SK-N-SH (cell line): ENCODE data around the gene SAMD1. TPM values are rescaled to one million over a fixed set of nuclear protein-coding genes. Genes with fewer than 3 reads are reported as not detected.

Experiments used
- CTCF ChIA-PET: fragments of 300-600, 350-600 bp; formaldehyde crosslinking; extraction: SDS; loops from one replicate; lab custom pipeline; 2021; lab: Yijun Ruan, JAX
- POLR2A ChIA-PET: fragments of 350-600 bp; sonication (Branson Sonifier 250); formaldehyde crosslinking; extraction: SDS; loops from one replicate; lab custom pipeline; 2020; ENCODE audit warnings: antibody characterized with exemption, inconsistent platforms; lab: Yijun Ruan, JAX
- DNase-seq: peaks from one replicate; pipeline ENCODE4 v3.0.0; 2012
- H2AFZ ChIP-seq: fragments of 200-600 bp; sonication (generic); 2 replicates; pipeline ENCODE4 v1.8.1; 2016; ENCODE audit warnings: antibody characterized with exemption, mild to moderate bottlenecking, low read depth
- H3F3A ChIP-seq: fragments of 200-600 bp; sonication (generic); replicated peaks from 2 replicates; pipeline ENCODE3; 2016; ENCODE audit warnings: antibody characterized with exemption, mild to moderate bottlenecking; ENCODE audit not compliant: insufficient read depth
- H3K27ac ChIP-seq, 2 experiments: fragments of 200-500 bp in 1 of 2; fragments of 200-600 bp in 1 of 2; sonication (Bioruptor generic) in 1 of 2; sonication (generic), shearing (Covaris generic) in 1 of 2; 2 replicates each; pipeline versions ENCODE4 v1.5.1 to v1.6.1; 2014 to 2016; ENCODE audit warnings: low read depth in 2 of 2, inconsistent platforms in 1 of 2, low read length in 1 of 2, mild to moderate bottlenecking in 1 of 2, mixed read lengths in 1 of 2
- H3K27me3 ChIP-seq: fragments of 200-600 bp; sonication (generic), shearing (Covaris generic); 2 replicates; pipeline ENCODE4 v1.6.1; 2016; ENCODE audit warnings: mixed run types; ENCODE audit not compliant: insufficient read depth
- H3K36me3 ChIP-seq, 2 experiments: fragments of 200-500 bp in 1 of 2; fragments of 200-600 bp in 1 of 2; sonication (Bioruptor generic) in 1 of 2; sonication (generic) in 1 of 2; replicated peaks in 1 of 2; 2 replicates each; pipeline versions ENCODE3 to v1.5.1; 2014 to 2016; ENCODE audit warnings: low read length in 1 of 2, mild to moderate bottlenecking in 1 of 2; ENCODE audit not compliant: insufficient read depth in 2 of 2, control insufficient read depth in 1 of 2
- H3K4me1 ChIP-seq, 2 experiments: fragments of 200-500 bp in 1 of 2; fragments of 200-600 bp in 1 of 2; sonication (Bioruptor generic) in 1 of 2; sonication (generic), shearing (Covaris generic) in 1 of 2; 2 replicates each; pipeline versions ENCODE4 v1.5.1 to v1.6.1; 2014 to 2016; ENCODE audit warnings: low read depth in 1 of 2, low read length in 1 of 2, mixed run types in 1 of 2; ENCODE audit not compliant: insufficient read depth in 2 of 2, control insufficient read depth in 1 of 2
- H3K4me2 ChIP-seq: fragments of 200-600 bp; sonication (generic), shearing (Covaris generic); 2 replicates; pipeline ENCODE4 v1.6.1; 2017; ENCODE audit warnings: mixed run types
- H3K4me3 ChIP-seq, 2 experiments: fragments of 200-500 bp in 1 of 2; fragments of 200-600 bp in 1 of 2; sonication (Bioruptor generic) in 1 of 2; sonication (generic), shearing (Covaris generic) in 1 of 2; 2 replicates each; pipeline versions ENCODE4 v1.5.1 to v1.8.1; 2014 to 2016; ENCODE audit warnings: low read depth in 2 of 2, inconsistent platforms in 1 of 2, low read length in 1 of 2, mild to moderate bottlenecking in 1 of 2, mixed read lengths in 1 of 2, moderate library complexity in 1 of 2
- H3K79me2 ChIP-seq: fragments of 200-600 bp; sonication (generic); 2 replicates; pipeline ENCODE4 v1.8.1; 2017; ENCODE audit warnings: mild to moderate bottlenecking; ENCODE audit not compliant: insufficient read depth
- H3K9ac ChIP-seq: fragments of 200-600 bp; sonication (generic); 2 replicates; pipeline ENCODE4 v1.6.1; 2017; ENCODE audit warnings: mixed run types
- H3K9me2 ChIP-seq: fragments of 200-600 bp; sonication (generic); 2 replicates; pipeline ENCODE4 v1.6.1; 2017; ENCODE audit warnings: mixed run types
- H3K9me3 ChIP-seq: fragments of 200-600 bp; sonication (generic); 2 replicates; pipeline ENCODE4 v1.6.1; 2017; ENCODE audit warnings: mixed run types, mild to moderate bottlenecking, moderate library complexity
- H4K20me1 ChIP-seq: fragments of 200-600 bp; sonication (generic); 2 replicates; pipeline ENCODE4 v1.6.1; 2017; ENCODE audit warnings: mild to moderate bottlenecking, mixed run types; ENCODE audit not compliant: insufficient read depth
- CHD2 ChIP-seq: fragments of 150-350 bp; IDR thresholded peaks from 2 replicates; pipeline ENCODE4 v1.6.1; 2018; ENCODE audit warnings: low read length; ENCODE audit not compliant: partially characterized antibody
- CTCF ChIP-seq: fragments of 200-600 bp; sonication (generic); IDR thresholded peaks from 2 replicates; pipeline ENCODE4 v1.6.1; 2017; ENCODE audit warnings: antibody characterized with exemption, mild to moderate bottlenecking, moderate library complexity
- JUND ChIP-seq: IDR thresholded peaks from 2 replicates; pipeline ENCODE4 v1.4.0; 2012
- MXI1 ChIP-seq: IDR thresholded peaks from 2 replicates; pipeline ENCODE4 v1.6.1; 2012; ENCODE audit warnings: mild to moderate bottlenecking, low read depth, low read length, improper control_type of control experiment
- PBX3 ChIP-seq: IDR thresholded peaks from 2 replicates; pipeline ENCODE4; 2012
- TAF1 ChIP-seq: IDR thresholded peaks from 2 replicates; pipeline ENCODE4 v1.6.1; 2012; ENCODE audit warnings: low read depth, mild to moderate bottlenecking, low read length, moderate library complexity, borderline replicate concordance
- YY1 ChIP-seq: IDR thresholded peaks from 2 replicates; pipeline ENCODE4 v1.4.0; 2012; ENCODE audit warnings: low read depth, mild to moderate bottlenecking
- WGBS: methylation state at CpG from one replicate; pipeline ENCODE4 v1.1.6; 2017; ENCODE audit warnings: low lambda C conversion rate; 5-methylcytosine and 5-hydroxymethylcytosine counted together
- polyA plus RNA-seq, 3 experiments: library from polyadenylated mRNA; depleted of rRNA; stranded (reverse); fragments of >200 nt; gene quantifications; 2 replicates each; pipeline ENCODE4 v1.2.3, GENCODE V29; 2012
- TF ChIP-seq, protein P1 (sequence below): fragments of 150-350 bp; IDR thresholded peaks from 2 replicates; pipeline ENCODE4 v1.6.1; 2016; ENCODE audit warnings: mild to moderate bottlenecking, low read depth, low read length

SAMD1 gene
- polyA plus RNA-seq, 1 of the 3 experiments (the other 2 are of a cell fraction), result 19.0 TPM

- 94% methylated on average over 9 of the region's 9 CpGs for WGBS
- no peak overlapping the region for H3K9ac ChIP-seq
- ChIA-PET CTCF (interaction anchor here (1.0 to 1.5 kb wide), 5 partner anchors 19 to 255 kb away, joined by 3 read pairs; partner anchors contain the start of gene ASF1B), POLR2A (no interaction called here)
- DNase-seq, result no peak
- H4K20me1 ChIP-seq, result peaks cover 4% of the 10 kb centered on the region; the same call in 1 of the 2 replicates
- no peaks in the 10 kb centered on the region; the same call in 1 of the 2 replicates for H3K79me2 ChIP-seq
- no peak for TF ChIP-seq YY1
- TF ChIP-seq CTCF, result no peak
- TF ChIP-seq, protein P1, sequence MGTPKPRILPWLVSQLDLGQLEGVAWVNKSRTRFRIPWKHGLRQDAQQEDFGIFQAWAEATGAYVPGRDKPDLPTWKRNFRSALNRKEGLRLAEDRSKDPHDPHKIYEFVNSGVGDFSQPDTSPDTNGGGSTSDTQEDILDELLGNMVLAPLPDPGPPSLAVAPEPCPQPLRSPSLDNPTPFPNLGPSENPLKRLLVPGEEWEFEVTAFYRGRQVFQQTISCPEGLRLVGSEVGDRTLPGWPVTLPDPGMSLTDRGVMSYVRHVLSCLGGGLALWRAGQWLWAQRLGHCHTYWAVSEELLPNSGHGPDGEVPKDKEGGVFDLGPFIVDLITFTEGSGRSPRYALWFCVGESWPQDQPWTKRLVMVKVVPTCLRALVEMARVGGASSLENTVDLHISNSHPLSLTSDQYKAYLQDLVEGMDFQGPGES, result no peak
- no peak for TF ChIP-seq PBX3
- TF ChIP-seq CHD2, result no peak
- no peak for TF ChIP-seq MXI1
- TF ChIP-seq TAF1, result no peak
- H3K4me2 ChIP-seq, result no peak overlapping the region
- H3K27me3 ChIP-seq, result no peaks in the 10 kb centered on the region
- peaks cover 0 to 10% of the 10 kb centered on the region in 2 experiments; a peak in 1 of 4 replicates for H3K4me1 ChIP-seq
- H2AFZ ChIP-seq, result no peak overlapping the region
- peaks cover 8% of the 10 kb centered on the region; the same call in 1 of the 2 replicates for H3K9me3 ChIP-seq
- H3F3A ChIP-seq, result peaks cover 9% of the 10 kb centered on the region
- peaks cover 9 to 14% of the 10 kb centered on the region in 2 experiments for H3K36me3 ChIP-seq
- no peak overlapping the region; a peak in 1 of 4 replicates for H3K4me3 ChIP-seq
- no peak overlapping the region for H3K27ac ChIP-seq
- H3K9me2 ChIP-seq, result no peaks in the 10 kb centered on the region
These were observed 2.7 kb upstream of the SAMD1 start for GRCh38 chr19:14093117-14093823.

DNA sequence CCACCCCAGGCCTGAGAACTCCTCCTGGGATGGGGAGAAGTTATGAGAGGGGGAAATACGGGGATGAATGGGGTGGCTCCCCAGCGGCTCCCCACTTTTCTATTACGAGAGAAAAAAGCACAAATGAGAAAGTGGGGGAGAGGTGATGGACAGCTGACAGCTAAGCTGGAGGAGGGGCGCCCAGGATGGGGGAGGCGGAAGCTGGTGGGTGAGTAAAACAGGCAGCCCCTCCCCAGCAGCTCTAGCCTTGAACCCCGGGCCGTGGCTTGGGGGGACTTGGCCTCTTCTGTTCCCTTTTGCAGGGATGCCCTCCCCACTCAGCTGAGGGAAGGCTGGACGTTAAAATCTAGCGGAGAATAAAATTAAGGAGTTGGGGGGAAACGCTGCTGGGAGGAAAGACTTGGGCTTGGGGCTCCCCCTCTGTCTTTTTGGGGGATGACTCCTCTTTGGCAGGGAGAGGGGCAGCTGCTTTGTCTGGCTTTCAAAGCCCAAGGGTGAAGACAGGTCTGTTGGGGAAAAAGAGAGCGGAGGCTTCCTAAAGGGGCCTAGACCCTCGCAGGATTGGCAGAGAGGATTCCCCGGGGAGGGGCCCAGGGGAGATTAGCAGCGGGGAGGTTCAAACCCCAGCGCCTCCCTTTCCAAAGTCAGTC is 1.4 kb upstream of the SAMD1 start:
- Histone ChIP-seq H3K36me3 (peaks cover 12 to 16% of the 10 kb centered on the region in 2 experiments), H3K27ac (peak overlapping the region; percentile 67 to 92; a peak in 3 of 4 replicates), H3F3A (peaks cover 12% of the 10 kb centered on the region), H2AFZ (peak overlapping the region; percentile 76), H3K27me3 (no peaks in the 10 kb centered on the region), H3K9me2 (no peaks in the 10 kb centered on the region), H3K9ac (peak overlapping the region; percentile 79; the same call in 1 of the 2 replicates), H3K4me3 (peak overlapping the region; percentile 79 to 91), H3K4me2 (peak overlapping the region; percentile 99), H3K9me3 (peaks cover 8% of the 10 kb centered on the region; the same call in 1 of the 2 replicates), H3K79me2 (no peaks in the 10 kb centered on the region; the same call in 1 of the 2 replicates), H3K4me1 (peaks cover 0 to 10% of the 10 kb centered on the region in 2 experiments; a peak in 1 of 4 replicates), H4K20me1 (peaks cover 4% of the 10 kb centered on the region; the same call in 1 of the 2 replicates)
- DNase-seq, result no peak
- POLR2A ChIA-PET, result no interaction called here
- 41% methylated on average over 15 of the region's 15 CpGs for WGBS
- no peak for TF ChIP-seq JUND
- peak; percentile 45 for TF ChIP-seq PBX3
- CTCF ChIA-PET, result interaction anchor here (0.9 to 5.4 kb wide), 7 partner anchors 9 to 211 kb away, joined by 3 to 19 read pairs (median 4); partner anchors contain the start of genes ASF1B and MISP3
